Heart left ventricle (tissue), 16 donors: ENCODE measurements around the gene MICU1. TPM values are rescaled to one million over a fixed set of nuclear protein-coding genes. Genes with fewer than 3 reads are reported as not detected.

Experiments
- ATAC-seq, 4 donors: fragments of 200-7000 bp; cut with Tn5 transposase; one replicate each; pipeline ENCODE4 v1.9.1; 2020 to 2022; ENCODE audit warnings: moderate library complexity in 4 of 4, mild to moderate bottlenecking in 3 of 4, moderate number of reproducible peaks in 1 of 4
- DNase-seq, 5 donors: peaks; one replicate each; pipeline ENCODE4 v3.0.0-alpha.2; 2020
- H3K27ac ChIP-seq, 12 donors: fragments of 200-600 bp; sonication (generic) in 4 of 12; one replicate each; pipeline versions ENCODE4 v1.5.0 to v1.8.0; 2016 to 2022; ENCODE audit warnings: mild to moderate bottlenecking in 2 of 12
- H3K27me3 ChIP-seq, 9 donors: fragments of 200-600 bp; sonication (generic) in 2 of 9; one replicate each; pipeline versions ENCODE4 v1.5.1 to v1.8.0; 2016 to 2022; ENCODE audit warnings: mild to moderate bottlenecking in 3 of 9
- H3K36me3 ChIP-seq, 9 donors: fragments of 200-600 bp; sonication (generic) in 2 of 9; one replicate each; pipeline versions ENCODE4 v1.5.0 to v1.8.0; 2018 to 2022; ENCODE audit warnings: mild to moderate bottlenecking in 2 of 9
- H3K4me1 ChIP-seq, 12 donors: fragments of 200-600 bp; sonication (generic) in 4 of 12; one replicate each; pipeline versions ENCODE4 v1.5.0 to v1.8.0; 2016 to 2022; ENCODE audit warnings: mild to moderate bottlenecking in 3 of 12
- H3K4me3 ChIP-seq, 12 donors: fragments of 200-600 bp; sonication (generic) in 4 of 12; one replicate each; pipeline versions ENCODE4 v1.5.0 to v1.8.0; 2017 to 2022; ENCODE audit warnings: mild to moderate bottlenecking in 9 of 12, moderate library complexity in 4 of 12
- H3K9me3 ChIP-seq, 12 donors: fragments of 200-600 bp; sonication (generic) in 4 of 12; one replicate each; pipeline versions ENCODE4 v1.5.0 to v1.8.0; 2016 to 2022; ENCODE audit warnings: mild to moderate bottlenecking in 1 of 12
- CTCF ChIP-seq, 12 donors: fragments of 200-600 bp; sonication (generic) in 4 of 12; IDR thresholded peaks; one replicate each; pipeline versions ENCODE4 v1.5.0 to v1.8.0; 2018 to 2022; ENCODE audit warnings: antibody characterized with exemption in 12 of 12, mild to moderate bottlenecking in 5 of 12
- POLR2A ChIP-seq, 2 donors: fragments of 450-650 bp; IDR thresholded peaks; one replicate each; pipeline ENCODE4 v1.6.1; 2017; ENCODE audit warnings: antibody characterized with exemption in 2 of 2, mild to moderate bottlenecking in 2 of 2, moderate library complexity in 2 of 2
- WGBS, 4 donors: extraction: QIAGEN DNeasy Blood & Tissue Kit in 2 of 4; methylation state at CpG; one replicate each; pipeline versions ENCODE4 v1.1.5 to v1.1.7; 2013 to 2018; 5-methylcytosine and 5-hydroxymethylcytosine counted together
- intact Hi-C, 10 donors: fragments of 100-400 bp; cut with DNase I; formaldehyde crosslinking; loops; one replicate each; pipeline versions ENCODE4 v1.11.1 to v1.14.2; 2022
- polyA plus RNA-seq, 2 donors: library from polyadenylated mRNA; stranded (reverse); fragments of 200-250 nt; gene quantifications; one replicate each; pipeline ENCODE4 v1.2.3, GENCODE V29; 2013
- total RNA-seq, 9 donors: library from RNA; depleted of rRNA in 2 of 9; stranded (reverse); fragments of >200 nt in 2 of 9; fragmentation: NEBNext Ultra II Directional in 3 of 9; extraction: Animal tissue kit (Norgen Biotek cat#: 25700) in 3 of 9; gene quantifications; one replicate each; pipeline versions ENCODE4 v1.1.0 to v1.2.4, GENCODE V29; 2016 to 2023
- donor health status: ischemic (EF 13 %, LVEDD 7.1; RV severe dilation, severe dysfunction).
- donor health status: healthy with polysubstance abuse.
- donor health status: DM: no; HTN: yes; CAD: no.
- donor health status: DM: no; HTN: no; CAD: no.
- donor health status: ischemic (EF 25% LVEDD 6.9; RV normal size, moderate dysfunction).
- donor health status: ischemic (EF 25% LVEDD 5.7; RV mildly dilated, moderate dysfunction).
- donor health status: healthy.
- donor health status: DM: yes; HTN: yes; CAD: no.
- donor health status: ischemic (EF 35%, LVEDD 5.7; RV mildly dilated, moderate dysfunction).
- donor health status: nonischemic (EF 11% LVEDD 7.7; RV severe dilation, severe dysfunction).
- donor health status: DM: yes; HTN: yes; CAD: no.
- donor health status: PGD.
- donor health status: ischemic (EF 29% LVEDD 5.4; RV normal size, mild dysfunction).
- donor health status: nonischemic (EF 23%, LVEDD 6.1; RV moderate dilation, normal function).

The MICU1 gene
- total and polyA plus RNA-seq, 11 donors, result 33.3 to 54.2 (median 43.1) TPM

GRCh38 chr10:72379062-72379461 is 246.8 kb downstream of the MICU1 start:
- Histone ChIP-seq H3K36me3 (peaks cover 0 to 22% (median 8%) of the 10 kb centered on the region in 9 donors), H3K9me3 (no peaks in the 10 kb centered on the region), H3K4me3 (no peak overlapping the region), H3K27me3 (no peaks in the 10 kb centered on the region), H3K27ac (no peak overlapping the region), H3K4me1 (no peaks in the 10 kb centered on the region)
- DNase-seq (no peak), ATAC-seq (no peak)
- 88 to 98% (median 97%) methylated on average over 2 of the region's 2 CpGs for WGBS, 4 donors
- intact Hi-C loops, result no loop called here
- TF ChIP-seq POLR2A (IDR thresholded peaks at IDR 0.05) (no peak), CTCF (IDR thresholded peaks at IDR 0.05) (no peak)

DNA sequence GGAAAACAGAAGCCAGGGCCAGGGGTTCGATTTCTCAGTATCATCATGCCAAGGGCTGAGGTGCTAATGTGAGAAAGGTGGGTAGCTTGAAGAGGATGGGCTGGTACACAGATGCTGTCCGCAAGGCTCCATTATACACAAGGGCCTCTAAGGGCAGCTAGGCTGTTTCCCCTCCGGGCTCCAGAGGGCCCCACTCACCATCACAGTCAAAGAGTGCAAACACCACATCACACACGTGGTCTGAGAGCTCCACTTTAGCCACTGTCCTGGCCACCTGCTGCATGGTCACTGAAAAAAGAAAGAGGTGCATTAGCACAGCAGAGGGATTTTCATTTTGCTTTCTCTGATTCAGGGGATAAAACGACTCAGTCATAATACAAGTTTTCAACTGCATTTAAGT is 250.3 kb downstream of the MICU1 start:
- no peak for DNase-seq
- peak in 1 of 4 donors; percentile 51 for ATAC-seq
- no peaks in the 10 kb centered on the region for H3K9me3 ChIP-seq
- H3K4me1 ChIP-seq, result no peaks in the 10 kb centered on the region
- no peaks in the 10 kb centered on the region for H3K27me3 ChIP-seq
- TF ChIP-seq POLR2A (IDR thresholded peaks at IDR 0.05) (no peak), CTCF (IDR thresholded peaks at IDR 0.05) (peak in 3 of 12 donors; percentile 3 to 10 (median 6))
- 66 to 71% (median 68%) methylated on average over 5 of the region's 5 CpGs for WGBS, 4 donors
- intact Hi-C loops, result no loop called here
- H3K36me3 ChIP-seq, result peaks cover 0 to 45% (median 11%) of the 10 kb centered on the region in 9 donors
- H3K4me3 ChIP-seq, result no peak overlapping the region
- H3K27ac ChIP-seq, result no peak overlapping the region

DNA sequence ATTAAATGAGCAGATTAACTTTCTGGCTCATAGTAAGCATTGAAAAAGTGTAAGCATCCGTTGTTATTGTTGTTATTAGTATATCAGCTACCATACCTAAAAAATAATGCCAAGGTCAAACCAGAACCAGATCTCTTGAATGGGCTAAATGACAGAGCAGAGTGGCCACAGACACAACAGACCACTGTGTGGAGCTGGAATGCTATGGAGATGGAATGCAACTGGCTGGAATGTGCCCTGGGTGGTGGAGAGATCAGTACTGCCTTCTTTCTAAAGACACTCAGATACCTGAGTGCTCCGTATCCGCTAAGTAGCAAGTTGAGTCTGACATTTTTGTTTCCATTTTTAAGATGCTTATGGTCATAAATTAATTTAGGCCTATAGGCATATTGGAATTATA is 250.7 kb downstream of the MICU1 start:
- TF ChIP-seq CTCF (IDR thresholded peaks at IDR 0.05), result no peak
- TF ChIP-seq POLR2A (IDR thresholded peaks at IDR 0.05), result no peak
- Histone ChIP-seq H3K9me3 (no peaks in the 10 kb centered on the region), H3K4me1 (no peaks in the 10 kb centered on the region), H3K27me3 (no peaks in the 10 kb centered on the region), H3K4me3 (no peak overlapping the region), H3K36me3 (peaks cover 0 to 45% (median 11%) of the 10 kb centered on the region in 9 donors), H3K27ac (no peak overlapping the region)
- ATAC-seq (no peak), DNase-seq (no peak)
- 63 to 88% (median 84%) methylated on average over 3 of the region's 3 CpGs for WGBS, 4 donors
- intact Hi-C loops, result no loop called here

DNA sequence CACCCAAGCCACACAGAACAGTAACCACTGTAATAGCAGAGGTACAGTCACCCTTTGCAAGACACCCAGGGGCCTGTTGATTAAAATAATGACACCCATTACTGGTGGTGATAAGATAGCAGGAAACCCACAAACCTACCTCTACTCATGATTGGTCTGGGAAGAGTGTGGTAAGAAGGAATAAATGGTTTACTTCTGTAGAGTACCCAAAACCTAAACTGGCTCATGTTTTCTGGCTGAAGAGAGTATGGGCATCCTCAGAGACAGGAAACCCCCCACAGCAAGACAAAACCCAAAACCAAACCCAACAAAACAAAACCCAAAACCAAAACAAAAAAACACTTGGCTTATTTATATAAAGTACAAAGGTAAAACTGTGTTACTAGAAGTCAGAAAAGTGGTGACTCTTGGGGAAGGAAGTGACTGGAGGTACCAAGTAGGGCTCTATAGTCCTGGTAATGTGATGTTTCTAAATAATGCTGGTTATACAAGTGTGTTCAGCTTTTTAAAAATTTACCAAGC is 255.6 kb downstream of the MICU1 start:
- ATAC-seq (no peak), DNase-seq (no peak)
- no peak for TF ChIP-seq POLR2A (IDR thresholded peaks at IDR 0.05)
- no peak for TF ChIP-seq CTCF (IDR thresholded peaks at IDR 0.05)
- Histone ChIP-seq H3K4me3 (no peak overlapping the region), H3K27me3 (no peaks in the 10 kb centered on the region), H3K36me3 (peaks cover 0 to 65% (median 30%) of the 10 kb centered on the region in 9 donors), H3K4me1 (no peaks in the 10 kb centered on the region), H3K9me3 (no peaks in the 10 kb centered on the region), H3K27ac (no peak overlapping the region)
- intact Hi-C loops, result no loop called here
